ENCODE measurements around the gene PCGF1. TPM values are rescaled to one million over a fixed set of nuclear protein-coding genes. Genes with fewer than 3 reads are reported as not detected.

PCGF1 gene
- total and polyA plus RNA-seq, 9 of the 15 experiments (the other 6 are each of a cell fraction or from before 2014, with no cell fraction given) = 20.3 to 45.7 (median 29.3) TPM

- no peak for TF ChIP-seq POU5F1 (IDR thresholded peaks at IDR 0.05; ENCODE audit: borderline replicate concordance, low read depth, low read length, partially characterized antibody)
- no peak; the same call in 1 of the 2 replicates for TF ChIP-seq RREB1 (CRISPR knock-in tag; IDR thresholded peaks at IDR 0.05)
These were observed 4.6 kb downstream of the PCGF1 start (continued) for GRCh38 chr2:74502720-74503505.

Measured in K562 (cell line).